ENCODE results near the gene CTNNBIP1. TPM values are rescaled to one million over a fixed set of nuclear protein-coding genes. Genes with fewer than 3 reads are reported as not detected.

Gene CTNNBIP1
- total RNA-seq, 4 donors from 2014 or later: 24.0 to 30.5 (median 28.5) TPM

GRCh38 chr1:9865724-9866123 lies 44.3 kb downstream of the CTNNBIP1 start:
- Histone ChIP-seq H3K36me3 (peaks cover 0 to 16% (median 0%) of the 10 kb centered on the region in 3 donors), H3K4me1 (peaks cover 0 to 9% (median 0%) of the 10 kb centered on the region in 4 donors), H3K9me3 (no peaks in the 10 kb centered on the region)

GRCh38 chr1:9863371-9863770 lies 46.7 kb downstream of the CTNNBIP1 start:
- H3K27me3 ChIP-seq: no peaks in the 10 kb centered on the region
- H3K4me1 ChIP-seq: peaks cover 0 to 9% (median 0%) of the 10 kb centered on the region in 4 donors
- H3K36me3 ChIP-seq: no peaks in the 10 kb centered on the region
- no peak for DNase-seq
- H3K9me3 ChIP-seq: no peaks in the 10 kb centered on the region
- H3K4me3 ChIP-seq: no peak overlapping the region
- TF ChIP-seq POLR2A (IDR thresholded peaks at IDR 0.05) (no peak), CTCF (IDR thresholded peaks at IDR 0.05) (no peak)
- H3K27ac ChIP-seq: no peak overlapping the region

More at GRCh38 chr1:9865724-9866123, 44.3 kb downstream of the CTNNBIP1 start:
- DNase-seq: no peak
- Histone ChIP-seq H3K27me3 (no peaks in the 10 kb centered on the region), H3K27ac (no peak overlapping the region), H3K4me3 (no peak overlapping the region)
- no peak for TF ChIP-seq CTCF (IDR thresholded peaks at IDR 0.05)
- no peak for TF ChIP-seq POLR2A (IDR thresholded peaks at IDR 0.05)

GRCh38 chr1:9861360-9861759 lies 48.7 kb downstream of the CTNNBIP1 start:
- H3K4me3 ChIP-seq: no peak overlapping the region
- H3K9me3 ChIP-seq: no peaks in the 10 kb centered on the region
- no peak overlapping the region for H3K27ac ChIP-seq
- H3K36me3 ChIP-seq: no peaks in the 10 kb centered on the region
- DNase-seq: no peak
- no peaks in the 10 kb centered on the region for H3K4me1 ChIP-seq
- no peak for TF ChIP-seq POLR2A (IDR thresholded peaks at IDR 0.05)
- TF ChIP-seq CTCF (IDR thresholded peaks at IDR 0.05): no peak
- H3K27me3 ChIP-seq: no peaks in the 10 kb centered on the region

- Histone ChIP-seq H3K27ac (no peak overlapping the region), H3K9me3 (no peaks in the 10 kb centered on the region), H3K27me3 (no peaks in the 10 kb centered on the region), H3K4me1 (no peaks in the 10 kb centered on the region), H3K36me3 (no peaks in the 10 kb centered on the region), H3K4me3 (no peak overlapping the region)
- TF ChIP-seq POLR2A (IDR thresholded peaks at IDR 0.05) (no peak), CTCF (IDR thresholded peaks at IDR 0.05) (no peak)
- no peak for DNase-seq
These were observed 49.2 kb downstream of the CTNNBIP1 start for GRCh38 chr1:9860887-9861286.

- TF ChIP-seq POLR2A (IDR thresholded peaks at IDR 0.05) (no peak), CTCF (IDR thresholded peaks at IDR 0.05) (no peak)
- Histone ChIP-seq H3K4me3 (no peak overlapping the region), H3K36me3 (no peaks in the 10 kb centered on the region), H3K4me1 (no peaks in the 10 kb centered on the region), H3K27me3 (no peaks in the 10 kb centered on the region), H3K9me3 (no peaks in the 10 kb centered on the region), H3K27ac (no peak overlapping the region)
- DNase-seq: no peak
These were observed 50.6 kb downstream of the CTNNBIP1 start for GRCh38 chr1:9859281-9860014.
